Ovary (tissue), 9 donors: ENCODE data around the gene USP32. TPM values are rescaled to one million over a fixed set of nuclear protein-coding genes. Genes with fewer than 3 reads are reported as not detected.
"Not testable (repeated sequence)": the region's sequence is repeated elsewhere in the genome, so short reads cannot be mapped to it uniquely, and the experiment has no call there.

Experiments used
- DNase-seq, 5 donors: peaks; one replicate each; pipeline ENCODE4 v3.0.0-alpha.2; 2019 to 2020
- H3K27ac ChIP-seq, 2 donors: fragments of 200-600 bp; one replicate each; pipeline versions ENCODE4 v1.5.1 to v1.8.0; 2019 to 2022
- H3K27me3 ChIP-seq: fragments of 200-600 bp; one replicate; pipeline ENCODE4 v1.8.0; 2022
- H3K36me3 ChIP-seq: fragments of 200-600 bp; sonication (generic); one replicate; pipeline ENCODE4 v1.5.1; 2019
- H3K4me1 ChIP-seq: one replicate; pipeline ENCODE4 v1.8.1; 2013; ENCODE audit warnings: mild to moderate bottlenecking, moderate library complexity; ENCODE audit not compliant: insufficient read depth
- H3K4me3 ChIP-seq: fragments of 200-600 bp; sonication (generic); one replicate; pipeline ENCODE4 v1.5.1; 2017
- H3K9me3 ChIP-seq, 2 donors: fragments of 200-600 bp in 1 of 2; sonication (generic) in 1 of 2; one replicate each; pipeline versions ENCODE4 v1.5.1 to v1.8.1; 2013 to 2019; ENCODE audit warnings: mild to moderate bottlenecking in 1 of 2, moderate library complexity in 1 of 2
- CTCF ChIP-seq, 3 donors: fragments of 450-650 bp in 2 of 3; fragments of 200-600 bp in 1 of 3; IDR thresholded peaks; one replicate each; pipeline versions ENCODE4 v1.5.1 to v1.8.0; 2016 to 2022; ENCODE audit warnings: antibody characterized with exemption in 3 of 3, mild to moderate bottlenecking in 1 of 3
- EP300 ChIP-seq: sonication (generic); formaldehyde crosslinking; IDR thresholded peaks from one replicate; pipeline ENCODE4 v1.6.1; 2017; ENCODE audit warnings: antibody characterized with exemption
- POLR2A ChIP-seq: fragments of 450-650 bp; IDR thresholded peaks from one replicate; pipeline ENCODE4 v1.6.1; 2017; ENCODE audit warnings: antibody characterized with exemption, mild to moderate bottlenecking, moderate library complexity
- WGBS, 3 donors: extraction: QIAGEN DNeasy Blood & Tissue Kit in 1 of 3; methylation state at CpG; one replicate each; pipeline versions ENCODE4 v1.1.5 to v1.1.7; 2013 to 2017; 5-methylcytosine and 5-hydroxymethylcytosine counted together
- intact Hi-C, 4 donors: fragments of 100-400 bp; cut with DNase I; formaldehyde crosslinking; loops; one replicate each; pipeline versions ENCODE4 v1.11.0 to v1.15.1; 2022 to 2023
- polyA plus RNA-seq, 2 donors: library from polyadenylated mRNA; stranded (reverse); fragments of 200-250 nt in 1 of 2; fragments of 350-450 nt in 1 of 2; fragmentation: Illumina TruSeq in 1 of 2; extraction: RNeasy Lipid Tissue Mini Kit (QIAGEN cat#74804) in 1 of 2; gene quantifications; one replicate each; pipeline ENCODE4 v1.2.3, GENCODE V29; 2013 to 2014
- total RNA-seq, 7 donors: library from RNA; depleted of rRNA in 2 of 7; stranded (reverse); fragments of >200 nt in 2 of 7; fragmentation: NEBNext Ultra II Directional in 3 of 7; extraction: Animal tissue kit (Norgen Biotek cat#: 25700) in 3 of 7; gene quantifications; one replicate each; pipeline versions ENCODE4 v1.1.0 to v1.2.4, GENCODE V29; 2016 to 2023
- donor health status: DM: no; HTN: no; CAD: no; lungs with moderate emphysema.
- donor health status: DM: no; HTN: no; CAD: no.
- donor health status: Bipolar disorder and iron deficiency.
- donor health status: DM: yes; HTN: yes; CAD: no.
- donor health status: DM: no; HTN: no; CAD: no.
- donor health status: DM: yes; HTN: yes; CAD: no.

USP32 gene
- total and polyA plus RNA-seq, 9 donors, result 8.7 to 37.6 (median 32.9) TPM

GRCh38 chr17:60348616-60349015 is 43.3 kb downstream of the USP32 start:
- intact Hi-C loops, result no loop called here
- DNase-seq, result no peak
- H3K27me3 ChIP-seq, result no peaks in the 10 kb centered on the region
- H3K36me3 ChIP-seq, result no peaks in the 10 kb centered on the region
- TF ChIP-seq EP300 (no peak), POLR2A (no peak), CTCF (IDR thresholded peaks at IDR 0.05) (no peak)
- peaks cover 2% of the 10 kb centered on the region for H3K4me1 ChIP-seq
- H3K27ac ChIP-seq, result no peak overlapping the region
- no peak overlapping the region for H3K4me3 ChIP-seq
- no peaks in the 10 kb centered on the region for H3K9me3 ChIP-seq
- WGBS, 3 donors, result 97 to 98% (median 97%) methylated on average over 5 of the region's 5 CpGs

GRCh38 chr17:60345233-60345632 is 46.7 kb downstream of the USP32 start:
- H3K27me3 ChIP-seq, result no peaks in the 10 kb centered on the region
- H3K9me3 ChIP-seq, result no peaks in the 10 kb centered on the region
- no peaks in the 10 kb centered on the region for H3K4me1 ChIP-seq
- no peak overlapping the region for H3K27ac ChIP-seq
- no peaks in the 10 kb centered on the region for H3K36me3 ChIP-seq
- no peak overlapping the region for H3K4me3 ChIP-seq
- DNase-seq, result no peak
- intact Hi-C loops, result no loop called here
- TF ChIP-seq CTCF (IDR thresholded peaks at IDR 0.05) (no peak), POLR2A (no peak), EP300 (no peak)
- 53 to 64% (median 57%) methylated on average over 3 of the region's 3 CpGs for WGBS, 3 donors

GRCh38 chr17:60342492-60342891 is 49.4 kb downstream of the USP32 start:
- H3K9me3 ChIP-seq, H3K4me1 ChIP-seq, H3K27me3 ChIP-seq, DNase-seq, H3K36me3 ChIP-seq, intact Hi-C loops, H3K27ac ChIP-seq, H3K4me3 ChIP-seq: not testable (repeated sequence)
- WGBS, 3 donors, result 96 to 99% (median 97%) methylated on average over 6 to 7 of the region's 7 CpGs

- Histone ChIP-seq H3K9me3 (no peaks in the 10 kb centered on the region), H3K27ac (no peak overlapping the region), H3K27me3 (no peaks in the 10 kb centered on the region), H3K4me1 (peaks cover 2% of the 10 kb centered on the region), H3K4me3 (no peak overlapping the region), H3K36me3 (no peaks in the 10 kb centered on the region)
- WGBS, 3 donors, result 56 to 84% (median 74%) methylated on average over 2 of the region's 2 CpGs
- TF ChIP-seq CTCF (IDR thresholded peaks at IDR 0.05) (no peak), POLR2A (no peak), EP300 (no peak)
- intact Hi-C loops, result no loop called here
- no peak for DNase-seq
These were observed 56.6 kb downstream of the USP32 start for GRCh38 chr17:60335289-60335688.

- Histone ChIP-seq H3K27me3 (no peaks in the 10 kb centered on the region), H3K4me3 (no peak overlapping the region), H3K9me3 (no peaks in the 10 kb centered on the region), H3K36me3 (no peaks in the 10 kb centered on the region), H3K4me1 (peaks cover 2% of the 10 kb centered on the region), H3K27ac (no peak overlapping the region)
- TF ChIP-seq POLR2A (no peak), CTCF (IDR thresholded peaks at IDR 0.05) (no peak), EP300 (no peak)
- no peak for DNase-seq
- 62 to 70% (median 66%) methylated on average over 2 of the region's 2 CpGs for WGBS, 3 donors
- intact Hi-C loops, result no loop called here
These were observed 58.3 kb downstream of the USP32 start for GRCh38 chr17:60333628-60334031.

- WGBS, 3 donors, result 92 to 97% (median 93%) methylated on average over 2 of the region's 2 CpGs
- H3K4me3 ChIP-seq, H3K9me3 ChIP-seq, DNase-seq, H3K27ac ChIP-seq, intact Hi-C loops, H3K36me3 ChIP-seq, H3K27me3 ChIP-seq, H3K4me1 ChIP-seq: not testable (repeated sequence)
These were observed 58.9 kb downstream of the USP32 start for GRCh38 chr17:60333072-60333471.
